Ovary (tissue), 3 donors: ENCODE data around the gene NUP42.

ENCODE experiments used
- CTCF ChIP-seq, 3 donors: fragments of 450-650 bp in 2 of 3; fragments of 200-600 bp in 1 of 3; IDR thresholded peaks; one replicate each; pipeline versions ENCODE4 v1.5.1 to v1.8.0; 2016 to 2022; ENCODE audit warnings: antibody characterized with exemption in 3 of 3, mild to moderate bottlenecking in 1 of 3
- POLR2A ChIP-seq: fragments of 450-650 bp; IDR thresholded peaks from one replicate; pipeline ENCODE4 v1.6.1; 2017; ENCODE audit warnings: antibody characterized with exemption, mild to moderate bottlenecking, moderate library complexity
- donor health status: DM: no; HTN: no; CAD: no.

DNA sequence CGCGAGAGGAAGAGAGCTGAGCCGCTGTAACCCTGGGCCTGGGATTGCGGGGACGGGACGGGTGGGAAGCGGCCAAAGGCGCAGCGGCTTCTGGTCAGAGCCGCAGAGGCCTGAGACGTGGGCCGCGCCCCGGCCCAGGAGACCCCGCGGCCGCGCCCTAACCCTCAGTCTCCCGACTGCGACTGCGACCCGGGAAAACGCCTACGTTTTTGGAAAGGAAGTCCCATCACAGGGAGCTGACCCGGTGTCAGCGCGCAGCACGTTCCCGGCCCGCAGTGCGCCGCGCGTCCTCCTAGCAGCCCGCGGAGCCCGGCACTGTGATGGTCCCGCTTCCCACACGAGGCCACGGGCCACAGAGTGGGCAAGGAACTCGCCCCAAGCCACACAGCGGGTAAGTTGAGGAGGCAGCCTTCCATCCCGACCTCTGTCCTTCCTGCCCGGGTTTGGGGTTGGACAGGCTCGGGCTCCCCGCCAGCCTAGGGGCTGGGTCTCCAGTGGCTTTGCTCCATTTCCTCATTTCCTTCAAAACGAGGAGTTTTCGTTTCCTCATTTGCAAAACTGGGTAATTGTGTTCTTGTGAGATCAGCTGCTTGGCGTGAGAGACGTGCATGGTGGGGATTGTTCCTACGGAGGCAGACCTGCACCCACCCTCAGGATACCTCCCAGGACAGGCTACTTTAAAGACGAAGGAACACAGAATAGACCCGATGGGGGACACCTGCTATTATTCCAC, 65.9 kb downstream of the NUP42 start:
- TF ChIP-seq CTCF (IDR thresholded peaks at IDR 0.05): no peak
- TF ChIP-seq POLR2A: no peak
